Panc1 (cell line): ENCODE results near the gene TLR1. TPM values are rescaled to one million over a fixed set of nuclear protein-coding genes. Genes with fewer than 3 reads are reported as not detected.

Experiments used
- ATAC-seq: fragments of 200-7000 bp; cut with Tn5 transposase; 2 replicates; pipeline ENCODE4 v1.9.1; 2020; ENCODE audit warnings: mild to moderate bottlenecking, moderate library complexity
- BruUV-seq: library from RNA; stranded (reverse); fragments of 400-500 nt; replicated peaks from 2 replicates; lab custom pipeline; 2021; lab: Mats Ljungman, UMichigan
- CTCF ChIA-PET: fragments of 300-600 bp; sonication (Branson Sonifier 250); formaldehyde crosslinking; loops from one replicate; lab custom pipeline; 2022; ENCODE audit warnings: antibody characterized with exemption; lab: Charles Lee
- POLR2A ChIA-PET: fragments of 300-600 bp; sonication (Branson Sonifier 250); formaldehyde crosslinking; loops from one replicate; lab custom pipeline; 2022; ENCODE audit warnings: antibody characterized with exemption; lab: Charles Lee
- DNase-seq: peaks from one replicate; pipeline ENCODE4 v3.0.0-alpha.2; 2010; ENCODE audit warnings: low read depth, low spot score
- H3K27ac ChIP-seq: 2 replicates; pipeline ENCODE4 v1.5.1; 2011; ENCODE audit warnings: mild to moderate bottlenecking, low read length, inconsistent platforms
- H3K27me3 ChIP-seq: fragments of 200-500 bp; sonication (Bioruptor generic); 2 replicates; pipeline ENCODE4 v1.6.0; 2014; ENCODE audit warnings: low read length, inconsistent platforms; ENCODE audit not compliant: control insufficient read depth, insufficient read depth
- H3K36me3 ChIP-seq: fragments of 200-500 bp; sonication (Bioruptor generic); 2 replicates; pipeline ENCODE4 v1.5.1; 2014; ENCODE audit warnings: inconsistent platforms, mild to moderate bottlenecking, low read length, moderate library complexity; ENCODE audit not compliant: control insufficient read depth, insufficient read depth
- H3K4me1 ChIP-seq: 2 replicates; pipeline ENCODE4 v1.5.1; 2011; ENCODE audit warnings: inconsistent platforms, mild to moderate bottlenecking, low read length, moderate library complexity; ENCODE audit not compliant: control insufficient read depth, insufficient read depth
- H3K4me3 ChIP-seq, 2 experiments: 2 replicates each; pipeline ENCODE4 v1.5.1; 2011 to 2012; ENCODE audit warnings: low read depth in 2 of 2, low read length in 2 of 2, mild to moderate bottlenecking in 2 of 2, inconsistent platforms in 1 of 2, moderate library complexity in 1 of 2
- H3K9me3 ChIP-seq: fragments of 200-500 bp; sonication (Bioruptor generic); 2 replicates; pipeline ENCODE4 v1.5.1; 2014; ENCODE audit warnings: low read depth, mild to moderate bottlenecking, inconsistent platforms, low read length, moderate library complexity; ENCODE audit not compliant: control insufficient read depth, insufficient read depth
- CTCF ChIP-seq: fragments of 450-650 bp; IDR thresholded peaks from 2 replicates; pipeline ENCODE4 v1.5.1; 2017; ENCODE audit warnings: mild to moderate bottlenecking
- POLR2AphosphoS5 ChIP-seq: IDR thresholded peaks from 2 replicates; pipeline ENCODE4 v1.6.1; 2012; ENCODE audit warnings: mild to moderate bottlenecking, low read depth, low read length, moderate library complexity
- SIN3A ChIP-seq: IDR thresholded peaks from 2 replicates; pipeline ENCODE4 v1.6.1; 2012; ENCODE audit warnings: low read depth, mild to moderate bottlenecking, low read length, moderate library complexity, borderline replicate concordance; ENCODE audit not compliant: insufficient read depth
- TCF7L2 ChIP-seq: IDR thresholded peaks from 2 replicates; pipeline ENCODE4 v1.6.1; 2011; ENCODE audit warnings: mild to moderate bottlenecking, low read depth, low read length, inconsistent platforms
- in situ Hi-C: cut with HindIII; loops from 2 replicates; pipeline ENCODE4 v1.10.0; 2016; ENCODE audit warnings: low sequenced_read_pairs, low pct_unique_long_range_greater_than_20kb
- intact Hi-C: fragments of 100-400 bp; cut with micrococcal nuclease; formaldehyde crosslinking; loops from one replicate; pipeline ENCODE4 v1.10.0; 2022; ENCODE audit not compliant: unreplicated experiment
- total RNA-seq: library from RNA; stranded (reverse); gene quantifications from one replicate; pipeline ENCODE4 v1.2.1, GENCODE V29; 2021; ENCODE audit not compliant: unreplicated experiment
- TF ChIP-seq, protein P1 (sequence below), 2 experiments: IDR thresholded peaks; 2 replicates each; pipeline ENCODE4 v1.6.1; 2011 to 2012; ENCODE audit warnings: low read depth in 2 of 2, control low read depth in 1 of 2, low read length in 1 of 2, mild to moderate bottlenecking in 1 of 2, moderate library complexity in 1 of 2; ENCODE audit not compliant: insufficient read depth in 1 of 2

The TLR1 gene
- total RNA-seq, 1 experiment from 2014 or later: 0.41 TPM

GRCh38 chr4:38785901-38786402, 18.6 kb downstream of the TLR1 start:
- no peak overlapping the region for H3K4me3 ChIP-seq
- H3K4me1 ChIP-seq: no peaks in the 10 kb centered on the region
- H3K27ac ChIP-seq: no peak overlapping the region
- POLR2A ChIA-PET: no interaction called here
- no peaks in the 10 kb centered on the region for H3K9me3 ChIP-seq
- no TSS peak for BruUV-seq
- TF ChIP-seq CTCF: no peak
- TF ChIP-seq, protein P1, sequence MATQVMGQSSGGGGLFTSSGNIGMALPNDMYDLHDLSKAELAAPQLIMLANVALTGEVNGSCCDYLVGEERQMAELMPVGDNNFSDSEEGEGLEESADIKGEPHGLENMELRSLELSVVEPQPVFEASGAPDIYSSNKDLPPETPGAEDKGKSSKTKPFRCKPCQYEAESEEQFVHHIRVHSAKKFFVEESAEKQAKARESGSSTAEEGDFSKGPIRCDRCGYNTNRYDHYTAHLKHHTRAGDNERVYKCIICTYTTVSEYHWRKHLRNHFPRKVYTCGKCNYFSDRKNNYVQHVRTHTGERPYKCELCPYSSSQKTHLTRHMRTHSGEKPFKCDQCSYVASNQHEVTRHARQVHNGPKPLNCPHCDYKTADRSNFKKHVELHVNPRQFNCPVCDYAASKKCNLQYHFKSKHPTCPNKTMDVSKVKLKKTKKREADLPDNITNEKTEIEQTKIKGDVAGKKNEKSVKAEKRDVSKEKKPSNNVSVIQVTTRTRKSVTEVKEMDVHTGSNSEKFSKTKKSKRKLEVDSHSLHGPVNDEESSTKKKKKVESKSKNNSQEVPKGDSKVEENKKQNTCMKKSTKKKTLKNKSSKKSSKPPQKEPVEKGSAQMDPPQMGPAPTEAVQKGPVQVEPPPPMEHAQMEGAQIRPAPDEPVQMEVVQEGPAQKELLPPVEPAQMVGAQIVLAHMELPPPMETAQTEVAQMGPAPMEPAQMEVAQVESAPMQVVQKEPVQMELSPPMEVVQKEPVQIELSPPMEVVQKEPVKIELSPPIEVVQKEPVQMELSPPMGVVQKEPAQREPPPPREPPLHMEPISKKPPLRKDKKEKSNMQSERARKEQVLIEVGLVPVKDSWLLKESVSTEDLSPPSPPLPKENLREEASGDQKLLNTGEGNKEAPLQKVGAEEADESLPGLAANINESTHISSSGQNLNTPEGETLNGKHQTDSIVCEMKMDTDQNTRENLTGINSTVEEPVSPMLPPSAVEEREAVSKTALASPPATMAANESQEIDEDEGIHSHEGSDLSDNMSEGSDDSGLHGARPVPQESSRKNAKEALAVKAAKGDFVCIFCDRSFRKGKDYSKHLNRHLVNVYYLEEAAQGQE (IDR thresholded peaks at IDR 0.05; ENCODE audit: insufficient read depth in 1 of 2, low read depth in 2 of 2, low read length in 1 of 2): no peak
- TF ChIP-seq TCF7L2: no peak
- no peak for TF ChIP-seq SIN3A
- no peak for TF ChIP-seq POLR2AphosphoS5
- in situ Hi-C loops (no loop called here), intact Hi-C loops (no loop called here)
- CTCF ChIA-PET: no interaction called here
- H3K36me3 ChIP-seq: no peaks in the 10 kb centered on the region
- H3K27me3 ChIP-seq: no peaks in the 10 kb centered on the region
- ATAC-seq: no peak
- DNase-seq: no peak

DNA sequence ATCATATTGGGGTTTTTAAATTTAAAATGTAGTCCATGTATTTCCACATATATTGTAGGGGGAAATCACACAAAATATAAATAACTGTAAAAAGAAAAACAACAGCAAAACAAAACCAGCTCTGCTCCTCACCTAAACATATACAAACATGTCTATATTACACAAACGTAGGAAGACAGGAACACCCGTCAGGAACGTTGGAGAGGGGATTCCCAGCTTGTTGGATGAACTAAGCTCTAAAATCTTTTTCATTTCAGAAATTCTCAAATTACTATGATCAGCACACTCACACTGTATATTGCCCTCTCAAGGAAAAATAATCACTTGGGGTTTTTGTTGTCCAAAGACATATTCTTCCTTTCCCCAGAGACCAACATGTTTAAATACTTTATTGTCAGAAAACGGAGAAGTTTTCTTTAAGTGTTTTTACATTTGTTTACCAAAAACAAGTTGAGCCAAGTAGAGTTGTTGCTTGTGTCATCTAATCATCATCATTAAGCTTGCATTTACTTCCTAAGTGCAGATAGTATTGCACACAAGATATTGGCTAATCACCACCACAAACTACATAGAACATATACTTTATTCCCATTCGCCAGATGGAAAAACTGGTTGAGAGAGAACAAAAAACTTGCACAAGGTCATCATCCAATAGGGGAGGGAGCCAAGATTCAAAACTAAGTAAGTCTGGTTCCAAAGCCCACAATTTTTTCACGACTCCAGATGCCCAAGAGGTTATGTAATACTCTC, 19.4 kb downstream of the TLR1 start:
- CTCF ChIA-PET: no interaction called here
- in situ Hi-C loops: no loop called here
- no TSS peak for BruUV-seq

More for the DNA sequence above, 19.4 kb downstream of the TLR1 start:
- intact Hi-C loops: no loop called here
- no peak for DNase-seq
- Histone ChIP-seq H3K27me3 (no peaks in the 10 kb centered on the region), H3K4me1 (no peaks in the 10 kb centered on the region), H3K9me3 (no peaks in the 10 kb centered on the region), H3K27ac (no peak overlapping the region), H3K4me3 (no peak overlapping the region), H3K36me3 (no peaks in the 10 kb centered on the region)
- no peak for ATAC-seq
- TF ChIP-seq SIN3A (no peak), TCF7L2 (no peak), CTCF (no peak), POLR2AphosphoS5 (no peak)
- TF ChIP-seq, protein P1 (IDR thresholded peaks at IDR 0.05; ENCODE audit: insufficient read depth in 1 of 2, low read depth in 2 of 2, low read length in 1 of 2): no peak
- POLR2A ChIA-PET: interaction anchor here (0.6 kb wide), 1 partner anchor 49 kb away, joined by 3 read pairs; no protein-coding TSS in a partner anchor
